Transverse colon (tissue), 4 donors: ENCODE results near the gene PPDPF. TPM values are rescaled to one million over a fixed set of nuclear protein-coding genes. Genes with fewer than 3 reads are reported as not detected.

ENCODE experiments used
- DNase-seq: peaks from one replicate; pipeline ENCODE4 v3.0.0-alpha.2; 2019
- H3K27ac ChIP-seq, 4 donors: fragments of 200-600 bp; sonication (generic); 2 replicates each; pipeline ENCODE4 v1.5.1; 2016 to 2018; ENCODE audit warnings: inconsistent platforms in 4 of 4
- H3K27me3 ChIP-seq: fragments of 200-600 bp; sonication (generic); 2 replicates; pipeline ENCODE4 v1.5.1; 2017; ENCODE audit warnings: inconsistent platforms
- H3K36me3 ChIP-seq, 4 donors: fragments of 200-600 bp; sonication (generic); 2 replicates each; pipeline ENCODE4 v1.5.1; 2017 to 2019; ENCODE audit warnings: inconsistent platforms in 4 of 4
- H3K4me1 ChIP-seq, 4 donors: fragments of 200-600 bp; sonication (generic); 2 replicates each; pipeline ENCODE4 v1.5.1; 2017 to 2020; ENCODE audit warnings: inconsistent platforms in 4 of 4
- H3K4me3 ChIP-seq, 4 donors: fragments of 200-600 bp; sonication (generic); 1 replicate in 1 of 4; 2 replicates in 3 of 4; pipeline versions ENCODE4 v1.5.1 to v1.6.1; 2017 to 2019; ENCODE audit warnings: inconsistent platforms in 4 of 4
- H3K9me3 ChIP-seq, 2 donors: fragments of 200-600 bp; sonication (generic); 2 replicates each; pipeline ENCODE4 v1.5.1; 2017 to 2019; ENCODE audit warnings: inconsistent platforms in 2 of 2
- CTCF ChIP-seq, 5 experiments: fragments of 200-600 bp in 3 of 5; fragments of 450-650 bp in 2 of 5; sonication (generic) in 3 of 5; IDR thresholded peaks; 1 replicate in 2 of 5; 2 replicates in 3 of 5; pipeline ENCODE4 v1.5.1; 2016 to 2017; ENCODE audit warnings: antibody characterized with exemption in 5 of 5, inconsistent platforms in 3 of 5, mild to moderate bottlenecking in 2 of 5, moderate library complexity in 1 of 5
- EP300 ChIP-seq: sonication (generic); formaldehyde crosslinking; IDR thresholded peaks from one replicate; pipeline ENCODE4 v1.6.1; 2017; ENCODE audit warnings: antibody characterized with exemption, low read depth
- POLR2A ChIP-seq: fragments of 450-650 bp; IDR thresholded peaks from one replicate; pipeline ENCODE4 v1.6.1; 2016; ENCODE audit warnings: antibody characterized with exemption, mild to moderate bottlenecking, moderate library complexity
- POLR2AphosphoS5 ChIP-seq, 3 donors: sonication (generic); formaldehyde crosslinking; IDR thresholded peaks; one replicate each; pipeline ENCODE4 v1.6.1; 2016; ENCODE audit warnings: antibody characterized with exemption in 3 of 3
- WGBS, 2 donors: methylation state at CpG; one replicate each; pipeline ENCODE4 v1.1.5; 2018; ENCODE audit warnings: low coverage in 1 of 2; 5-methylcytosine and 5-hydroxymethylcytosine counted together
- in situ Hi-C, 4 donors: fragments of 200-750 bp; cut with MboI; loops; one replicate each; pipeline versions ENCODE4 v1.15.0 to v1.15.1; 2017; ENCODE audit warnings: low sequenced_read_pairs in 3 of 4, low pct_ligation_motif_present in 1 of 4, low pct_unique_long_range_greater_than_20kb in 1 of 4
- intact Hi-C: fragments of 100-400 bp; cut with DNase I; formaldehyde crosslinking; loops from one replicate; pipeline ENCODE4 v1.15.1; 2023; ENCODE audit warnings: low total_unique reads
- total RNA-seq, 4 donors: library from RNA; depleted of rRNA; stranded (reverse); fragments of >200 nt; gene quantifications; one replicate each; pipeline ENCODE4 v1.1.0, GENCODE V29; 2016

Gene PPDPF
- total RNA-seq, 4 donors from 2014 or later = 320 to 695 (median 517) TPM

- Histone ChIP-seq H3K4me3 (peak overlapping the region in 1 of 4 donors; percentile 26), H3K27ac (peak overlapping the region in 2 of 4 donors; percentile 15 to 81), H3K27me3 (peaks cover 4% of the 10 kb centered on the region), H3K36me3 (no peaks in the 10 kb centered on the region), H3K4me1 (peaks cover 12 to 50% (median 43%) of the 10 kb centered on the region in 4 donors), H3K9me3 (no peaks in the 10 kb centered on the region)
- no peak for TF ChIP-seq EP300
- TF ChIP-seq POLR2A = no peak
- TF ChIP-seq POLR2AphosphoS5 (IDR thresholded peaks at IDR 0.05) = no peak
- TF ChIP-seq CTCF (IDR thresholded peaks at IDR 0.05) = no peak
- WGBS, 2 donors = 90% methylated on average over 20 of the region's 28 CpGs; no CpG with 5 or more reads in 1 of the 2 donors
- intact Hi-C loops = no loop called here
- in situ Hi-C loops = loop anchor here in 1 of 4 donors (25.0 kb wide), 1 partner anchor 96 kb away; the partner anchor contains the start of gene GMEB2
- no peak for DNase-seq
These were observed 20.8 kb downstream of the PPDPF start for GRCh38 chr20:63541371-63541770.

GRCh38 chr20:63542031-63542559 is 21.5 kb downstream of the PPDPF start:
- intact Hi-C loops = no loop called here
- H3K36me3 ChIP-seq = no peaks in the 10 kb centered on the region
- H3K4me1 ChIP-seq = peaks cover 12 to 55% (median 41%) of the 10 kb centered on the region in 4 donors
- H3K27me3 ChIP-seq = peaks cover 11% of the 10 kb centered on the region
- no peaks in the 10 kb centered on the region for H3K9me3 ChIP-seq
- in situ Hi-C loops = loop anchor here in 1 of 4 donors (25.0 kb wide), 1 partner anchor 95 kb away; the partner anchor contains the start of gene GMEB2
- H3K27ac ChIP-seq = peak overlapping the region in 3 of 4 donors; percentile 44 to 81 (median 54)
- 60% methylated on average over 36 of the region's 36 CpGs; no CpG with 5 or more reads in 1 of the 2 donors for WGBS, 2 donors
- peak; percentile 79 for DNase-seq
- H3K4me3 ChIP-seq = peak overlapping the region in 1 of 4 donors; percentile 26
- TF ChIP-seq CTCF (IDR thresholded peaks at IDR 0.05) (no peak), POLR2A (peak; percentile 30), EP300 (no peak), POLR2AphosphoS5 (IDR thresholded peaks at IDR 0.05) (peak; percentile 41 to 88 (median 83))

GRCh38 chr20:63542696-63543095 is 22.1 kb downstream of the PPDPF start:
- Histone ChIP-seq H3K4me3 (no peak overlapping the region), H3K36me3 (no peaks in the 10 kb centered on the region), H3K9me3 (no peaks in the 10 kb centered on the region), H3K4me1 (peaks cover 12 to 56% (median 40%) of the 10 kb centered on the region in 4 donors), H3K27ac (peak overlapping the region in 3 of 4 donors; percentile 44 to 81 (median 54)), H3K27me3 (peaks cover 17% of the 10 kb centered on the region)
- intact Hi-C loops = no loop called here
- WGBS, 2 donors = 65% methylated on average over 6 of the region's 10 CpGs; no CpG with 5 or more reads in 1 of the 2 donors
- DNase-seq = peak; percentile 29
- TF ChIP-seq CTCF (IDR thresholded peaks at IDR 0.05) (no peak), POLR2A (no peak), EP300 (no peak), POLR2AphosphoS5 (IDR thresholded peaks at IDR 0.05) (no peak)
- in situ Hi-C loops = loop anchor here in 1 of 4 donors (25.0 kb wide), 1 partner anchor 95 kb away; the partner anchor contains the start of gene GMEB2

GRCh38 chr20:63543131-63543530 is 22.6 kb downstream of the PPDPF start:
- no peak for TF ChIP-seq EP300
- TF ChIP-seq POLR2AphosphoS5 (IDR thresholded peaks at IDR 0.05) = no peak
- TF ChIP-seq CTCF (IDR thresholded peaks at IDR 0.05) = no peak
- no peak for TF ChIP-seq POLR2A
- intact Hi-C loops = no loop called here
- Histone ChIP-seq H3K4me1 (peaks cover 9 to 53% (median 40%) of the 10 kb centered on the region in 4 donors), H3K4me3 (no peak overlapping the region), H3K9me3 (no peaks in the 10 kb centered on the region), H3K27me3 (peaks cover 21% of the 10 kb centered on the region), H3K36me3 (no peaks in the 10 kb centered on the region), H3K27ac (peak overlapping the region in 1 of 4 donors; percentile 81)
- WGBS, 2 donors = 80% methylated on average over 6 of the region's 10 CpGs; no CpG with 5 or more reads in 1 of the 2 donors
- no peak for DNase-seq
- in situ Hi-C loops = loop anchor here in 1 of 4 donors (25.0 kb wide), 1 partner anchor 94 kb away; the partner anchor contains the start of gene GMEB2
